H9 (cell line): ENCODE results near the gene SUGT1. TPM values are rescaled to one million over a fixed set of nuclear protein-coding genes. Genes with fewer than 3 reads are reported as not detected.

ENCODE experiments used
- DNase-seq: peaks from one replicate; pipeline ENCODE4 v3.0.0-alpha.2; 2017
- H2AFZ ChIP-seq: one replicate; pipeline ENCODE4 v1.6.1; 2013; ENCODE audit warnings: mild to moderate bottlenecking, low read length, control low read depth, moderate library complexity
- H2AK5ac ChIP-seq: 2 replicates; pipeline ENCODE4 v1.6.1; 2013; ENCODE audit warnings: low read length, control low read depth, mixed read lengths; ENCODE audit not compliant: insufficient read length
- H2BK120ac ChIP-seq: one replicate; pipeline ENCODE4 v1.6.1; 2013; ENCODE audit warnings: low read depth, mild to moderate bottlenecking, low read length, control low read depth, inconsistent platforms; ENCODE audit not compliant: poor library complexity, severe bottlenecking
- H2BK12ac ChIP-seq: 2 replicates; pipeline ENCODE4 v1.6.1; 2013; ENCODE audit warnings: low read length, control low read depth, mixed read lengths, low read depth; ENCODE audit not compliant: insufficient read length
- H2BK15ac ChIP-seq: 2 replicates; pipeline ENCODE4 v1.6.1; 2013; ENCODE audit warnings: low read depth, low read length, control low read depth
- H2BK20ac ChIP-seq: one replicate; pipeline ENCODE4 v1.6.1; 2013; ENCODE audit warnings: low read depth, mild to moderate bottlenecking, low read length, control low read depth, inconsistent platforms; ENCODE audit not compliant: poor library complexity, severe bottlenecking
- H2BK5ac ChIP-seq: 2 replicates; pipeline ENCODE4 v1.6.1; 2013; ENCODE audit warnings: low read length, control low read depth, mixed read lengths; ENCODE audit not compliant: insufficient read length
- H3K14ac ChIP-seq: 2 replicates; pipeline ENCODE4 v1.6.1; 2013; ENCODE audit warnings: low read length, control low read depth; ENCODE audit not compliant: insufficient read depth
- H3K18ac ChIP-seq: 2 replicates; pipeline ENCODE4 v1.6.1; 2013; ENCODE audit warnings: low read depth, mild to moderate bottlenecking, mixed read lengths, low read length, control low read depth; ENCODE audit not compliant: insufficient read length
- H3K23ac ChIP-seq: 2 replicates; pipeline ENCODE4 v1.6.1; 2013; ENCODE audit warnings: low read length, control low read depth, mixed read lengths, low read depth; ENCODE audit not compliant: insufficient read length
- H3K23me2 ChIP-seq: 2 replicates; pipeline ENCODE4 v1.6.1; 2013; ENCODE audit warnings: low read depth, mild to moderate bottlenecking, mixed read lengths, low read length, control low read depth; ENCODE audit not compliant: insufficient read length, poor library complexity, severe bottlenecking
- H3K27ac ChIP-seq: 2 replicates; pipeline ENCODE4 v1.5.1; 2013; ENCODE audit warnings: low read length, control low read depth, mixed read lengths, low read depth; ENCODE audit not compliant: insufficient read length
- H3K27me3 ChIP-seq: 2 replicates; pipeline ENCODE4 v1.6.1; 2013; ENCODE audit warnings: low read length, control low read depth, inconsistent platforms; ENCODE audit not compliant: insufficient read depth
- H3K4ac ChIP-seq: 2 replicates; pipeline ENCODE4 v1.6.1; 2013; ENCODE audit warnings: low read depth, mild to moderate bottlenecking, control low read depth, inconsistent platforms, low read length, moderate library complexity
- H3K4me1 ChIP-seq: 2 replicates; pipeline ENCODE4 v1.6.1; 2013; ENCODE audit warnings: low read length, control low read depth, inconsistent platforms; ENCODE audit not compliant: insufficient read depth
- H3K4me2 ChIP-seq: 2 replicates; pipeline ENCODE4 v1.6.1; 2013; ENCODE audit warnings: low read length, control low read depth, mixed read lengths; ENCODE audit not compliant: insufficient read length, insufficient read depth
- H3K56ac ChIP-seq: 2 replicates; pipeline ENCODE4 v1.6.1; 2013; ENCODE audit warnings: low read depth, mild to moderate bottlenecking, mixed read lengths, low read length, control low read depth; ENCODE audit not compliant: insufficient read length
- H3K79me1 ChIP-seq: 2 replicates; pipeline ENCODE4 v1.6.1; 2013; ENCODE audit warnings: low read depth, mild to moderate bottlenecking, moderate library complexity, low read length, control low read depth, inconsistent platforms; ENCODE audit not compliant: insufficient read depth, poor library complexity, severe bottlenecking
- H3K79me2 ChIP-seq: 2 replicates; pipeline ENCODE4 v1.6.1; 2013; ENCODE audit warnings: low read length, control low read depth, inconsistent platforms; ENCODE audit not compliant: insufficient read depth
- H3K9ac ChIP-seq: 2 replicates; pipeline ENCODE4 v1.6.1; 2013; ENCODE audit warnings: low read length, control low read depth, mixed read lengths; ENCODE audit not compliant: insufficient read length; ENCODE audit errors: extremely low read depth
- H3K9me3 ChIP-seq: one replicate; pipeline ENCODE4 v1.6.1; 2013; ENCODE audit warnings: low read depth, low read length, inconsistent platforms; ENCODE audit not compliant: control insufficient read depth
- H3T11ph ChIP-seq: one replicate; pipeline ENCODE4 v1.6.1; 2013; ENCODE audit warnings: mild to moderate bottlenecking, low read length, control low read depth, inconsistent platforms
- H4K20me1 ChIP-seq: one replicate; pipeline ENCODE4 v1.6.1; 2013; ENCODE audit not compliant: control insufficient read depth, insufficient read length, insufficient read depth
- H4K5ac ChIP-seq: 2 replicates; pipeline ENCODE4 v1.6.1; 2013; ENCODE audit warnings: low read depth, mild to moderate bottlenecking, mixed read lengths, low read length, control low read depth; ENCODE audit not compliant: insufficient read length
- H4K8ac ChIP-seq: replicated peaks from 2 replicates; pipeline ENCODE4 v1.6.1; 2013; ENCODE audit warnings: low read length, control low read depth, mixed read lengths, low read depth; ENCODE audit not compliant: insufficient read length
- H4K91ac ChIP-seq: 2 replicates; pipeline ENCODE4 v1.6.1; 2013; ENCODE audit warnings: low read depth, mild to moderate bottlenecking, moderate library complexity, mixed read lengths, low read length, control low read depth; ENCODE audit not compliant: insufficient read length
- H3K27ac Mint-ChIP-seq, 3 experiments: 2 replicates in 2 of 3; 3 replicates in 1 of 3; pipeline ENCODE4 v1.8.0; 2020 to 2021; ENCODE audit warnings: mixed read lengths in 3 of 3, mild to moderate bottlenecking in 1 of 3, moderate library complexity in 1 of 3
- H3K27me3 Mint-ChIP-seq: 2 replicates; pipeline ENCODE4 v1.8.0; 2021; ENCODE audit warnings: low read depth, mild to moderate bottlenecking, moderate library complexity, mixed read lengths
- H3K36me3 Mint-ChIP-seq, 3 experiments: 2 replicates in 2 of 3; 3 replicates in 1 of 3; pipeline ENCODE4 v1.8.0; 2020 to 2021; ENCODE audit warnings: low read depth in 3 of 3, mixed read lengths in 3 of 3; ENCODE audit not compliant: insufficient read depth in 1 of 3
- H3K4me1 Mint-ChIP-seq, 2 experiments: 2 replicates each; pipeline ENCODE4 v1.8.0; 2020; ENCODE audit warnings: mixed read lengths in 2 of 2
- H3K4me3 Mint-ChIP-seq, 2 experiments: 2 replicates in 1 of 2; 3 replicates in 1 of 2; pipeline ENCODE4 v1.8.0; 2020 to 2021; ENCODE audit warnings: mild to moderate bottlenecking in 2 of 2, mixed read lengths in 2 of 2, moderate library complexity in 1 of 2
- H3K9me3 Mint-ChIP-seq, 2 experiments: 2 replicates in 1 of 2; 3 replicates in 1 of 2; pipeline ENCODE4 v1.8.0; 2020; ENCODE audit warnings: mild to moderate bottlenecking in 2 of 2, mixed read lengths in 2 of 2, moderate library complexity in 1 of 2
- CTCF ChIP-seq: fragments of 200-600 bp; sonication (generic); conservative IDR thresholded peaks from 3 replicates; pipeline ENCODE4 v1.8.0; 2021; ENCODE audit warnings: antibody characterized with exemption, mild to moderate bottlenecking
- total RNA-seq: library from RNA; stranded (reverse); gene quantifications from 2 replicates; pipeline ENCODE4 v1.2.1, GENCODE V29; 2021

SUGT1 gene
- total RNA-seq, 1 experiment from 2014 or later: 99.6 TPM

GRCh38 chr13:52665325-52665724 is 12.7 kb downstream of the SUGT1 start:
- no peak overlapping the region for H4K91ac ChIP-seq
- Mint-ChIP-seq H3K4me1 (peaks cover 0 to 5% of the 10 kb centered on the region in 2 experiments; a peak in 2 of 4 replicates), H3K9me3 (no peaks in the 10 kb centered on the region), H3K36me3 (peaks cover 34 to 84% (median 72%) of the 10 kb centered on the region in 3 experiments; a peak in 6 of 7 replicates), H3K27ac (no peak overlapping the region), H3K4me3 (no peak overlapping the region), H3K27me3 (no peaks in the 10 kb centered on the region)
- no peak overlapping the region for H2BK12ac ChIP-seq
- H2BK5ac ChIP-seq: no peak overlapping the region
- no peaks in the 10 kb centered on the region for H4K20me1 ChIP-seq
- no peaks in the 10 kb centered on the region for H3K4me1 ChIP-seq
- no peaks in the 10 kb centered on the region for H3K9me3 ChIP-seq
- H3K27ac ChIP-seq: no peak overlapping the region
- no peak overlapping the region for H3K23ac ChIP-seq
- H2BK15ac ChIP-seq: no peak overlapping the region
- H4K8ac ChIP-seq: no peak overlapping the region
- no peak overlapping the region for H2AFZ ChIP-seq
- no peak overlapping the region for H2BK20ac ChIP-seq
- no peak overlapping the region for H4K5ac ChIP-seq
- H2AK5ac ChIP-seq: no peak overlapping the region
- H3K18ac ChIP-seq: no peak overlapping the region
- TF ChIP-seq CTCF: peak; percentile 70
- H3K4me2 ChIP-seq: no peak overlapping the region
- H3K79me2 ChIP-seq: no peaks in the 10 kb centered on the region
- no peaks in the 10 kb centered on the region for H3K79me1 ChIP-seq
- H3T11ph ChIP-seq: no peak overlapping the region
- no peak overlapping the region for H3K4ac ChIP-seq
- no peaks in the 10 kb centered on the region for H3K27me3 ChIP-seq
- H3K9ac ChIP-seq: no peak overlapping the region
- DNase-seq: no peak
- no peak overlapping the region for H2BK120ac ChIP-seq
- H3K14ac ChIP-seq: no peak overlapping the region
- H3K56ac ChIP-seq: no peak overlapping the region
- no peaks in the 10 kb centered on the region for H3K23me2 ChIP-seq
